GM10266 (cell line): ENCODE results near the gene GEMIN8.
A peak's percentile ranks its signal among the peaks of the same experiment; 100 is the strongest.

Experiments
- DNase-seq: peaks from one replicate; pipeline ENCODE4 v3.0.0; 2012; ENCODE audit errors: extremely low spot score
- CTCF ChIP-seq: IDR thresholded peaks from 2 replicates; pipeline ENCODE4 v1.5.1; 2012; ENCODE audit warnings: mild to moderate bottlenecking, low read depth; ENCODE audit not compliant: control insufficient read depth, insufficient read depth; ENCODE audit errors: missing control alignments

The GEMIN8 gene

GRCh38 chrX:14030174-14030530 lies 460 bp upstream of the GEMIN8 start:
- no peak for DNase-seq
- TF ChIP-seq CTCF = no peak

GRCh38 chrX:14029039-14029424 lies 660 bp downstream of the GEMIN8 start:
- no peak for TF ChIP-seq CTCF
- DNase-seq = no peak

- TF ChIP-seq CTCF = no peak
- peak; percentile 10 for DNase-seq
Measured at GRCh38 chrX:14028473-14028872, 1.2 kb downstream of the GEMIN8 start.

- TF ChIP-seq CTCF = no peak
- DNase-seq = peak; percentile 30
Measured at GRCh38 chrX:14027511-14028019, 2.1 kb downstream of the GEMIN8 start.

GRCh38 chrX:14027036-14027435 lies 2.7 kb downstream of the GEMIN8 start:
- no peak for TF ChIP-seq CTCF
- no peak for DNase-seq

- no peak for DNase-seq
- TF ChIP-seq CTCF = no peak
Measured at GRCh38 chrX:14026121-14026520, 3.6 kb downstream of the GEMIN8 start.

- no peak for DNase-seq
- TF ChIP-seq CTCF = no peak
Measured at GRCh38 chrX:14022019-14022418, 7.7 kb downstream of the GEMIN8 start.
